B cell (primary cell): ENCODE data around the gene TXK. TPM values are rescaled to one million over a fixed set of nuclear protein-coding genes. Genes with fewer than 3 reads are reported as not detected.

Experiments
- ATAC-seq: fragments of 200-7000 bp; cut with Tn5 transposase; one replicate; pipeline ENCODE4 v1.10.0; 2021; ENCODE audit warnings: low read depth, mild to moderate bottlenecking, moderate number of reproducible peaks, moderate library complexity
- CTCF ChIA-PET: fragments of 350-600 bp; sonication (Branson Sonifier 250); formaldehyde crosslinking; loops from one replicate; lab custom pipeline; 2021; ENCODE audit warnings: antibody characterized with exemption, inconsistent platforms; lab: Charles Lee
- POLR2A ChIA-PET: fragments of 350-600 bp; sonication (Branson Sonifier 250); formaldehyde crosslinking; loops from one replicate; lab custom pipeline; 2021; ENCODE audit warnings: antibody characterized with exemption; lab: Charles Lee
- DNase-seq: peaks from one replicate; pipeline ENCODE4 v3.0.0; 2013
- H2AFZ ChIP-seq: 2 replicates; pipeline ENCODE4 v1.6.1; 2012; ENCODE audit warnings: mild to moderate bottlenecking, low read depth, low read length; ENCODE audit not compliant: insufficient read depth, poor library complexity, severe bottlenecking
- H3K27ac ChIP-seq, 2 donors: 1 replicate in 1 of 2; 2 replicates in 1 of 2; pipeline ENCODE4 v1.5.1; 2012 to 2013; ENCODE audit warnings: low read length in 2 of 2, mild to moderate bottlenecking in 2 of 2, moderate library complexity in 1 of 2
- H3K27me3 ChIP-seq, 4 experiments: fragments of 200-600 bp in 1 of 4; sonication (generic) in 1 of 4; replicated peaks in 1 of 4; 1 replicate in 2 of 4; 2 replicates in 2 of 4; pipeline versions ENCODE4 v1.6.1 to v1.7.0; 2013 to 2016; ENCODE audit warnings: low read length in 3 of 4, mild to moderate bottlenecking in 2 of 4, mixed read lengths in 1 of 4, moderate library complexity in 1 of 4; ENCODE audit not compliant: insufficient read depth in 4 of 4, control insufficient read depth in 3 of 4; ENCODE audit errors: control extremely low read depth in 1 of 4
- H3K36me3 ChIP-seq, 2 experiments: replicated peaks in 1 of 2; 1 replicate in 1 of 2; 2 replicates in 1 of 2; pipeline versions ENCODE4 v1.6.1 to v1.7.1; 2013; ENCODE audit warnings: low read length in 1 of 2; ENCODE audit not compliant: insufficient read depth in 2 of 2, control insufficient read depth in 1 of 2; ENCODE audit errors: control extremely low read depth in 1 of 2, extremely low read depth in 1 of 2
- H3K4me1 ChIP-seq, 2 donors: fragments of 200-600 bp in 1 of 2; sonication (generic) in 1 of 2; 1 replicate in 1 of 2; 2 replicates in 1 of 2; pipeline versions ENCODE4 v1.5.1 to v1.6.1; 2013 to 2017; ENCODE audit warnings: low read length in 2 of 2; ENCODE audit not compliant: control insufficient read depth in 2 of 2, insufficient read depth in 2 of 2
- H3K4me2 ChIP-seq: replicated peaks from 2 replicates; pipeline ENCODE3; 2012; ENCODE audit warnings: mild to moderate bottlenecking, low read depth, low read length; ENCODE audit not compliant: poor library complexity, severe bottlenecking
- H3K4me3 ChIP-seq, 5 experiments: fragments of 200-600 bp in 1 of 5; sonication (generic) in 1 of 5; 1 replicate in 3 of 5; 2 replicates in 2 of 5; pipeline versions ENCODE4 v1.5.1 to v1.7.0; 2011 to 2016; ENCODE audit warnings: low read length in 4 of 5, mild to moderate bottlenecking in 4 of 5, low read depth in 2 of 5, control low read depth in 1 of 5, moderate library complexity in 1 of 5; ENCODE audit not compliant: insufficient read depth in 1 of 5; ENCODE audit errors: control extremely low read depth in 1 of 5, extremely low read depth in 1 of 5
- H3K79me2 ChIP-seq: fragments of 200-600 bp; sonication (generic); one replicate; pipeline ENCODE4 v1.6.0; 2016; ENCODE audit warnings: low read length; ENCODE audit not compliant: control insufficient read depth, insufficient read depth
- H3K9ac ChIP-seq: fragments of 200-600 bp; sonication (generic); 2 replicates; pipeline ENCODE4 v1.6.1; 2017; ENCODE audit warnings: mild to moderate bottlenecking, low read length, moderate library complexity
- H3K9me3 ChIP-seq, 3 donors: one replicate each; pipeline versions ENCODE4 v1.6.1 to v1.7.1; 2013; ENCODE audit warnings: low read length in 2 of 3; ENCODE audit not compliant: control insufficient read depth in 2 of 3, insufficient read depth in 1 of 3; ENCODE audit errors: control extremely low read depth in 1 of 3
- H4K20me1 ChIP-seq: 2 replicates; pipeline ENCODE4 v1.6.0; 2012; ENCODE audit warnings: mild to moderate bottlenecking, low read length; ENCODE audit not compliant: insufficient read depth, control insufficient read depth, poor library complexity, severe bottlenecking
- H3K27ac Mint-ChIP-seq: one replicate; pipeline ENCODE4 v1.8.0; 2021; ENCODE audit warnings: mixed read lengths
- H3K27me3 Mint-ChIP-seq: one replicate; pipeline ENCODE4 v1.8.0; 2021; ENCODE audit warnings: mixed read lengths
- H3K4me1 Mint-ChIP-seq: one replicate; pipeline ENCODE4 v1.8.0; 2021; ENCODE audit warnings: mixed read lengths
- H3K4me3 Mint-ChIP-seq: one replicate; pipeline ENCODE4 v1.8.0; 2021; ENCODE audit warnings: mixed read lengths
- H3K9me3 Mint-ChIP-seq: one replicate; pipeline ENCODE4 v1.8.0; 2022; ENCODE audit warnings: mixed read lengths; ENCODE audit not compliant: insufficient read depth
- EZH2 ChIP-seq: IDR thresholded peaks from 2 replicates; pipeline ENCODE4 v1.6.1; 2012; ENCODE audit warnings: borderline replicate concordance, low read depth, mild to moderate bottlenecking, moderate library complexity, low read length; ENCODE audit not compliant: insufficient read depth, poor library complexity, severe bottlenecking
- WGBS: methylation state at CpG from one replicate; pipeline ENCODE4 v1.1.5; 2013; ENCODE audit warnings: missing lambda C conversion rate; ENCODE audit not compliant: insufficient coverage; 5-methylcytosine and 5-hydroxymethylcytosine counted together
- intact Hi-C: fragments of 100-400 bp; cut with micrococcal nuclease; formaldehyde crosslinking; loops from one replicate; pipeline ENCODE4 v1.10.0; 2022
- polyA plus RNA-seq: library from polyadenylated mRNA; depleted of rRNA; stranded (reverse); fragments of >200 nt; gene quantifications from 2 replicates; pipeline ENCODE4 v1.2.3, GENCODE V29; 2012
- total RNA-seq, 2 donors: library from RNA; stranded (reverse); fragments of 120-200 nt in 1 of 2; gene quantifications; 1 replicate in 1 of 2; 2 replicates in 1 of 2; pipeline versions ENCODE4 v1.2.3 to v1.2.4, GENCODE V29; 2013 to 2022
- TF ChIP-seq, protein P1 (sequence below): fragments of 200-600 bp; IDR thresholded peaks from one replicate; pipeline ENCODE4 v1.8.0; 2022; ENCODE audit warnings: antibody characterized with exemption, mild to moderate bottlenecking

The TXK gene
- total and polyA plus RNA-seq, 2 donors (not counting 1 experiment from before 2014, with no cell fraction given): 0.79 to 1.1 TPM

GRCh38 chr4:48163746-48164145, 29.7 kb upstream of the TXK start:
- no peak overlapping the region for H3K4me3 Mint-ChIP-seq
- H2AFZ ChIP-seq: no peak overlapping the region
- CTCF ChIA-PET: no interaction called here
- H3K36me3 ChIP-seq: peaks cover 5 to 22% of the 10 kb centered on the region in 2 experiments
- no peak overlapping the region for H3K9ac ChIP-seq
- ATAC-seq (no peak), DNase-seq (no peak)
- no peak overlapping the region for H3K4me3 ChIP-seq
- H3K4me2 ChIP-seq: no peak overlapping the region
- no peaks in the 10 kb centered on the region for H3K9me3 Mint-ChIP-seq
- no peak overlapping the region for H3K27ac Mint-ChIP-seq
- H3K27me3 Mint-ChIP-seq: no peaks in the 10 kb centered on the region
- H3K4me1 ChIP-seq: no peaks in the 10 kb centered on the region
- intact Hi-C loops: no loop called here
- TF ChIP-seq EZH2: no peak
- TF ChIP-seq, protein P1, sequence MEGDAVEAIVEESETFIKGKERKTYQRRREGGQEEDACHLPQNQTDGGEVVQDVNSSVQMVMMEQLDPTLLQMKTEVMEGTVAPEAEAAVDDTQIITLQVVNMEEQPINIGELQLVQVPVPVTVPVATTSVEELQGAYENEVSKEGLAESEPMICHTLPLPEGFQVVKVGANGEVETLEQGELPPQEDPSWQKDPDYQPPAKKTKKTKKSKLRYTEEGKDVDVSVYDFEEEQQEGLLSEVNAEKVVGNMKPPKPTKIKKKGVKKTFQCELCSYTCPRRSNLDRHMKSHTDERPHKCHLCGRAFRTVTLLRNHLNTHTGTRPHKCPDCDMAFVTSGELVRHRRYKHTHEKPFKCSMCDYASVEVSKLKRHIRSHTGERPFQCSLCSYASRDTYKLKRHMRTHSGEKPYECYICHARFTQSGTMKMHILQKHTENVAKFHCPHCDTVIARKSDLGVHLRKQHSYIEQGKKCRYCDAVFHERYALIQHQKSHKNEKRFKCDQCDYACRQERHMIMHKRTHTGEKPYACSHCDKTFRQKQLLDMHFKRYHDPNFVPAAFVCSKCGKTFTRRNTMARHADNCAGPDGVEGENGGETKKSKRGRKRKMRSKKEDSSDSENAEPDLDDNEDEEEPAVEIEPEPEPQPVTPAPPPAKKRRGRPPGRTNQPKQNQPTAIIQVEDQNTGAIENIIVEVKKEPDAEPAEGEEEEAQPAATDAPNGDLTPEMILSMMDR: no peak
- H3K79me2 ChIP-seq: no peaks in the 10 kb centered on the region
- H3K27me3 ChIP-seq: no peaks in the 10 kb centered on the region
- no peak overlapping the region for H3K27ac ChIP-seq
- POLR2A ChIA-PET: no interaction called here
- H3K4me1 Mint-ChIP-seq: no peaks in the 10 kb centered on the region
- H3K9me3 ChIP-seq: no peaks in the 10 kb centered on the region
- no CpG with 5 or more reads among the region's 1 CpG for WGBS
- H4K20me1 ChIP-seq: no peaks in the 10 kb centered on the region

GRCh38 chr4:48162162-48162561, 28.1 kb upstream of the TXK start:
- WGBS: no CpG with 5 or more reads among the region's 4 CpGs
- Mint-ChIP-seq H3K4me3 (no peak overlapping the region), H3K4me1 (no peaks in the 10 kb centered on the region), H3K27me3 (no peaks in the 10 kb centered on the region), H3K9me3 (no peaks in the 10 kb centered on the region), H3K27ac (no peak overlapping the region)
- intact Hi-C loops: no loop called here
- Histone ChIP-seq H3K27me3 (no peaks in the 10 kb centered on the region), H3K27ac (no peak overlapping the region), H3K9me3 (no peaks in the 10 kb centered on the region), H3K36me3 (peaks cover 7 to 10% of the 10 kb centered on the region in 2 experiments), H3K9ac (no peak overlapping the region), H2AFZ (no peak overlapping the region), H3K4me3 (no peak overlapping the region), H3K79me2 (no peaks in the 10 kb centered on the region), H3K4me1 (no peaks in the 10 kb centered on the region), H4K20me1 (no peaks in the 10 kb centered on the region), H3K4me2 (no peak overlapping the region)
- CTCF ChIA-PET: no interaction called here
- DNase-seq (no peak), ATAC-seq (no peak)
- POLR2A ChIA-PET: no interaction called here
- TF ChIP-seq, protein P1: no peak
